ENCODE results near the gene TIMM22.
A peak's percentile ranks its signal among the peaks of the same experiment; 100 is the strongest.
"Not testable (repeated sequence)": the region's sequence is repeated elsewhere in the genome, so short reads cannot be mapped to it uniquely, and the experiment has no call there.

The TIMM22 gene

DNA sequence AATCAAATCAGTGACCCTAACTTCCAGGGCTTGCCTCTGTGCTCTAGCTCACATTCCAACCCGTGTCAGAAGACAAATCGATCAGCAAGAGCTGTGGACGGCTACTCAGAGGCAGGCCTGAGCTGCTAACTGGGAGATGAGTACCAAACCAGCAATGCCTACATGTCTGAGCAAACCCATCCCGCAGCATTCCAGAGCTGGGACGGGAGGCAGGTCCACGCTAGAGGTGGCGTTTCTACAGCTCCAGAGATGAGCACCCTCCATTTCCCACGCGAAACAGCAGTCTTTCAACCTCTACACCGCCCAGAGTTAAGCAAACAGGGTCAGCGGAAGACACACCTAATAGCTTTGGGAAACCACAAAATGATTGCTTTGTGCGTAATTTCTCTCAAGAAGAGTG is 23.9 kb upstream of the TIMM22 start:
- no peak for DNase-seq

DNA sequence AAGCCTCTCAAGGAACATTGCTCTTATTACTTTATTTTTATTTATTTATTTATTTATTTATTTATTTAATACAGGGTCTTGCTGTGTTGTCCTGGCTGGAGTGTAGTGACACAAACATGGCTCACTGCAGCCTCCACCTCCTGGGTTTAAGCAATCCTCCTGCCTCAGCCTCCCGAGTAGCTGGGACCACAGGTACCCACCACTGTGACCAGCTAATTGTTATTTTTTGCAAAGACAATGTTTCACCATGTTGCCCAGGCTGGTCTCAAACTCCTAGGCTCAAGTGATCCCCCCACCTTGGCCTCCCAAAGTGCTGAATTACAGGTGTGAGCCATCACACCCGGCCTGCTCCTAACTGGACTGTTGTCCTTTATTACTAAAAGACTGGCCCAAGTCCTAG is 22.2 kb upstream of the TIMM22 start:
- DNase-seq = not testable (repeated sequence)

DNA sequence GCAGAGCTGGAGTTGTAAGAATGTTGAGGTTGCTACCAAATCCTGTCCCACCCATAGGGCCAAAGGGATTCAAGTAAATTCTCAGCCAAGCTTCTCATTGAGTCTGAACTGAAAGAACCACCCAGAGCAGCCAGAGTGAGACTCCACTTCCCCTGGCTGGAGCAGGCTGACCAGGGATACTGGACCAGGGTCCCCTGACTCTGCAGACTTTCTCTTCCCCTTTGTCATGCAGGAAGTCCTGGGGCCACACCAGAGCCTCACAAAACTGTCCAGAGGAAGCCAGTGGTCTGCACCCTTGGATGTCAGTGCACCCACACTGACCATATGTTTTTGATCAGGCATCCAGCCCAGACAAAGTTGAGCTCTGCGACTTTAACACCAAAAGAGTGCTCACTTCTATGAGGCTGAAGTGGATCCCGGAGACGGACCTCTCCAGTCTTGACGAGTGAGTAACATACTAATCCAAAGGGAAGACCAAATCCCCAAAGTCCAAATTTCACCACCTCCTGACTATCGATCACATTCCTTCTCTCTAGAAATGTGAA is 21.5 kb upstream of the TIMM22 start:
- no peak for DNase-seq

DNA sequence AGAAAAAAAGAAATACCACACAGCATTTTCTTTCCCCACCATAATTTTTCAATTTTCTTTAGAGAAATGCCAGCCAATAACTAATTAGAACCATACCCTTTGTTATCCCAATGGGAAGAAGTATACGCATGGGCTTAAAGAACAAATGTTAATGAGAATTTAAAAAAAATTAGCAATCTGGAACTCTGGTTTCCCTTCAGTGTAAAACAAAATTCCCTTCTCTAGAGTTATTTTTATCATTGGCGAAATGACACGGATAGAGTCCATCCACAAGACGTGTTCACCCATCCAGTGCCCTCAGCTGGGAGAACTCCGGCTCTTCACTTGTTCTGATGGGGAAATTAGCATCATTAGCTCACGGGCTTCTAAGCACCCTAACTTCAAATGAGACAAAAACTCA is 20.6 kb upstream of the TIMM22 start:
- no peak for DNase-seq

DNA sequence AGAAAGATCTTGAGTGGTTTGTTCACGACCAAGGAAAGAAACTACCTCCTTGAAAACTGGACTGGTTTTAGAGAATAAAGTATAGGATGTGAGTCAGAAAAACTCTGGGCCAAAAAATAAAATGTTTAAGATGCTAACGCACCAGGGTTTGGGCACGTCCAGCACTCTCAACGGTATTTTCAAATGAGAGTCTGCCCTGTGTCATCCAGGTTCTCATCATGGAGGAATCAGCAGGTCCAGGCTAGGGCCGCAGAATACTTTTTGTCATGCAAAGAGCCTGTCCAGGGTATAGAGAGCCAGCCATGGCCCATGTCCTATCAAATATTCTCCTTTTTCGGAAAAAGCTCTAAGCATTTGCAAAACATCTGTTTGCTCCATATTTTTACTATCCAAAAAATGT is 19.8 kb upstream of the TIMM22 start:
- DNase-seq = no peak

DNA sequence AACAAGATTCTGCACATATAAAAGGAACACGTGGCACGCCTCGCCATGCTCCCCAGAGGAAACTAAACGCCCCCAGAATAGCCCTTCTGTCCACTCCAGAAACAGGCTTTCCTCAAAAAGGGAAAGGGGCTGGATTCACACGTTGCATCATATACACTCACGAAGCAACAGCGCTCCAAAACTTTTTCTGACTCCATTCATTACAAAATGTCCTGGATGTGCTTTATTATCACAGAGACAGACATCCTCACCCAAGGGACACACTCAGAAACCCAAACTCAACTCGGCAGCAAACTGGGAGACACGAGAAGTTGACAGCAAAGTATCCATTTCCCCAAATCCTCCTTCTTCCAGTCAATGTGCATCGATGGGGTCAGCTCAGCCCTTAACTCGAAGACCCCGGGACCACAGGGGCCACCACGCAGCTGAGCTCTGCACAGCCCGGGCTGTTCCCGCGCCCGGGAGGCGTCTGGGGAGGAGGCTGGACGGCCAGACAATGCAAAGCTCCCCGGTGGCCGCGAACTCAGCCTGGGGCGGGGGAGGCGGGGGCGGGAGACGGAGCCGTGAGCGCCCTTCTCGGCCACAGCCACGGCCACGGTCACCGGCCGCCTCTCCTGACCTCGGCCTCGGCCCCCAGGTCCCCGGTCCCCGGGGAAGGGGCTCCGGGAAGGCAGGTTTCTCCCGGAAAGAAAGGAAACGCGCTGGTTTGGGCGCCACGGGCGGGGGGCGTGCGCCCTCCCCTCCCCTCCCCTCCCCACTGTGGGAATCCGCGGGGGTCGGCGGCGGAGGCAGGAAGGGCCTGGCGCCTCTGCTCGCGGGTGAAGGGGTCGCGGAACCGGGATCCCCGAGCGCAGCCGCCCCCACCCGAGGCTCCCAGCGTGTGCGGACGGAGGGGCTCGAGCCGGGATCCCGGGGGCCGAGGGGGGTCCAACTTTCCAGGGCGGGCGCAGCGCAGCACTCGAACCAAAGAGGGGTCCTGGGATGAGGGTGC is 18.5 kb upstream of the TIMM22 start:
- DNase-seq = no peak

DNA sequence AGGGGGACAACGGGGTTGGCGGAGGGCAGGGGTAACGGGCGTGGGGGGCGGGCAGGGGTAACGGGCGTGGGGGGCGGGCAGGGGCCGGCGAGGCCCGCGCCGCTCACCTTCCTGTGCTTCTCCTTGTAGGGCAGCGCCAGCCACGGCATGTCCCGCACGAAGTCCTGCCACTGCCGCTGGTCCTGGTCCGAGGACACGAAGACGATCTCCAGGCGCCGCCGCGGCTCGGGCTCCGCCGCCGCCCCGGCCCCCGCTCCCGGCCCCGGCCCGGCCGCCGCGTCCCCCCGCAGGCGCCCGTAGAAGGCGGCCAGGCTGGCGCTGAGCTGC is 17.8 kb upstream of the TIMM22 start:
- no peak for DNase-seq

DNA sequence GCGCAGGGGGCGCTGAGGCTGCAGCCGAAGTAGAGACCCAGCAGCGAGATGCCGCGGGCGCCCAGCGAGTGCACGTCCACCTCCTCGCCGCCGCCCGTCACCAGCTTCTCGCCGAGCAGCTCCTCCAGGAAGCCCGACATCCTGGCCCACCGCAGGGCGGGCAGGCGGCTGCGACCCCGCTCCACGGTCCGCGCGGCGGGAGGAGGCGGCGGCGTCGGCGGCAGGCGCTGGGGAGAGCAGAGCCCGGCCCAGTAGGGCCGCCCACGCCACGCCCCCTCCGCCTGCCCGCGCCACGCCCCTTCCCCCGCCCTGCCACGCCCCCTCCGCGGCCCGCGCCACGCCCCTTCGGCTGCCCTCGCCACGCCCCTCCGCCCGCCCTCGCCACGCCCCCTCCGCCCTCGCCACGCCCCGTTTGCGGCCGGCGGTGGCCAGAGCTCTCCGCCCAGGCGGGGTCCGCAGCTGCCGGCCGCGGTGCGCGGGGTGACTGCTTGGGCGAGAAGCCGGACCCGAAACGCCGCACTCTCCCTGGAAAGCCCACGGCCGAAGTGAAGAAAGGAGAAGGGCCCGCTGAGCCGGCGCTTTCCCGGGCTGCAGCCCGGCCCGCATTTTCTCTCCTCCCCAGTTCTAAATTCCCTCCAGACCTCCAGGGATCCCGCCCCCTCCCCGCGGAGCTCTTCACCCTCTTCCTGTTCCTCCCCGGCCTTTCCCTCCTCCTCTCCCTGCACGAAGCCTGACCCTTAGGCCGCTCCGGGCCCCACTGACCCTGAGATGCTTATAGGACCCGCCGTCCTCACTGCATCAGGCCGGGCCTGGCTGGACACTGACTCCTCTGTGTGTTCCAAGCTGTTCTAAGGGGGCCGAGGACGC is 17.2 kb upstream of the TIMM22 start, which contains the start of gene NXN:
TSS of gene NXN (minus strand) at position 238 of the 867 bp plus-strand sequence.
- no peak for DNase-seq

DNA sequence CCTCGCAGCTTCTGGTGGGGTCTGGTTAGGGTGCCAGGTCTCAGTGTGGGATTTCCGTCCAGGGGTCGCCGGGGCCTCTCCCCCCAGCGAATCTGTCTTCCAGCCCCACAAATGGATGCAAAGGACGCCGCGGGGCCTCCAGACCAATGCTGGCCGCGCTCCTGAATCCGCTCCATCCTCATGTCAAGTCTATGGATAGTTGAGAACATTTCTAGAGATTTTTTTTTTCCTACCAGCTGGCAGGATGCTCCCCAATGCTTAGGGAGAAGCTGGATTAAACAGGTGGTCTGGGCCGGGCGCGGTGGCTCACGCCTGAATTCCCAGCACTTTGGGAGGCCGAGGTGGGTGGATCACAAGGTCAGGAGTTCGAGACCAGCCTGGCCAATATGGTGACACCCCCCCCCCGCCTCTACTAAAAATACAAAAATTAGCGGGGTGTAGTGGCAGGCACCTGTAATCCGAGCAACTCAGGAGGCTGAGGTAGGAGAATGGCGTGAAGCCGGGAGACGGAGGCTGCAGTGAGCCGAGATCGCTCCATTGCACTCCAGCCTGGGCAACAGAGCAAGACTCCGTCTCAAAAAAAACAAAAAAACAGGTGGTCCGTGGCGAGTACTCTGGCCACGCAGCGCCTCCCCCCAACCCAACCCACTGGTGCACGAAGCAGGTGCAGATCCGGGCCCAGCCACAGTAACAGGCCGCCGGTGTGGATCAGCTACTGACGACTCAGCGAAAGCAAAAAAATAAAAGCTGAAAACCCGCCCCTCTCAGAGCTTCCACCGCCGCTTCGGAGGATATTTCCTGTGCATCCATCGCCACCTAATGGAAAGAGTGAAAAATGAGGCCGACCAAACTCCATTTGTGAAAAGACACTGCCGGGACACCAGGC is 16.3 kb upstream of the TIMM22 start:
- peak; percentile 52 for DNase-seq

DNA sequence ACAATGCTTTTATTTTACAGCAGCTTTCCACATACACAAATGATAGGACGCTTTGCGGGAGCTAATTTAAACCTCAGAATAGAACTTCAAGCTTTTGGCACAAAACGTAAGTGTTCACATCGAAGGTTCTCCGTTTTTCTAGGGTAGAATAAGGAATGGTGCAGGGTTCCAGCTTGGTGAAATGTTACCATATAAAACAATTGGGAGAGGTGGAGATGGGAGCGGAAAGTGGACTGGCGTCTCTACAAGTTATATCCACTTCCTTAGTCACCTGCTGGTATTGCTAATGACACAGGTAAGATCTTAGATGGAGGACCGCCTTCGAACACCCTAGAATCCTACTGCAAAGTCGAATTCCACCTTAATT is 15.7 kb upstream of the TIMM22 start:
- DNase-seq = no peak

DNA sequence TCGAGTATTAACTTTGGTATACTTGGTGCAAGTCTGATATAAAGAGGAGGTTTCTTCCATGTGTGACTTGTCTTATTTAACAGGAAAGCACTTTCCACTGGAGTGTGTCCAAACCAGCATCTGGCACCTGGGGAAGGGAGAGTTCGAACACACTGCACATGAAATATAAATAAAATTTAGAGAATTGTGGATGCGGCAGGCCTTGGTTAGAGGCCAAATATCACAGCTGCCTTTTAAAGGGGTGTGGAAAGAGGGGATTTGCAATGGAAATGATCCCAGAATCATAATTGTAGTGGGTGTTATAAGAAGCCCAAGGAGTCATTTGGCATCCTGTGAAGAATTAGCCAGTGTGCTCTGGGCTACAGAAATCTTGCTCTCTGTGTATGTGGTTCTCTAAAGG is 13.0 kb upstream of the TIMM22 start:
- no peak for DNase-seq

DNA sequence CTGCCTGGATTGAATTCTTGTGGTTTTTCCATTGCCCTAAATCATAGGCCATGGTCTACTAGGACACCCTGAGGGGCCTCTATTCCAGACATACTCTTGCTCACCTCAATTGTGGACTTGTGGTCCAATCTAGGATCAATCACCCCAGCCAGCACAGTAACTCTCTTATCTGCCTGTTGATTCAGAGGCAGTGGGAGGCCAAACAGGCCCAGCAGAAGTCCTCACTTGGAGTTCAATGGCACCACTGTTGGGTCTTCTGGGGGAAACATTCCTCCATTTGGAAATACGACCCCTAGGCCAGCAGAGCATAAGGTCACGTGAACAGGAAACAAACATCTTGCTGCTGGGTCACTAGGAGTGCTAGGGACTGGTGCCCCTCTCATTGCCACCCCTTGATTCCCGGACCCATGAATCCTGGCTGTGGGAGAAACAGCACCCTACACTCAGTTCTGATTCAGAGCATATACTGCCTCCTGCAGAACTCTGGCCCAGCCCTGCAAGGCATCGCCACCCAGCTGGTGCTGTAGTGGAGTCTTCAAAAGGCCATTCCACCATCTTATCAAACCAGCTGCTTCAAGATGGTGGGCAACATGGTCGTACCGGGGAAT is 10.5 kb upstream of the TIMM22 start:
- no peak for DNase-seq

DNA sequence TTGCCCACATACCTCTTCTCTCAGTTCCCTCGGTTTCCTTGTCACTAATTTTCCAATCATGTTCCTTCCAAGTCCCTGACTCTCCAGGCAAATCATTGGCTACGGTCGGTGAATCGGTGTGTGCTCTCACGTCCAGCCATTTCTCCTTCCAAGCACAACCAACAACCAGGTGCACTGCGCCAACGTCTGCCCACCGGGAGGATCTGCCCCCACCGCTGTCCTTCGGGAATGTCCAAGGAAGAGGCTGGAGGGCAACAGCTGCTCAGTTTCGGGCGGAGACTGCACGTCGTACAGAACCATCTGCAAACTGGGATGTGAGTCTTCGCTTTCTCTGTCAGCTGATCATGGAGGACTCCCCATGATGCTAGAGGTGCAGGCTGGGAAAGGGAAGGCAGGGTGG is 9.0 kb upstream of the TIMM22 start:
- DNase-seq = no peak

DNA sequence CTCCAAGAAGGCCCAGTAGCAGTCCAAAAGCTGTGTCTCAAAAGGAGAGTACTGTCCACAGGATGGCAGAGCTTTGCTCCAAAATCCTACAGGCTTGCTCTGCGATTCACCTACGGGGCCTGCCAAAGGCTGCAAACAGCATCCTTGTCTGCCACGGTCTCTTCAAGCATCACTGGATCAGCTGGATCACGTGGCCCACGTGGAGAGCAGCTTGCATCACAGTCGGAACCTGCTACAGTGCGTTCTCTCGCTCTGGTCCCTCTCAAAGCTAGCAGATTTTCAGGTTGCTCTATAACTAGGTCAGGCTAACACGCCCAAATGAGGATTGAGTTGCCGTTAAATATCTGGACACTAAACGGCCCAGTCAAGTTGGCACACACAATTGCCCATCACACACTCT is 8.4 kb upstream of the TIMM22 start:
- DNase-seq = no peak

DNA sequence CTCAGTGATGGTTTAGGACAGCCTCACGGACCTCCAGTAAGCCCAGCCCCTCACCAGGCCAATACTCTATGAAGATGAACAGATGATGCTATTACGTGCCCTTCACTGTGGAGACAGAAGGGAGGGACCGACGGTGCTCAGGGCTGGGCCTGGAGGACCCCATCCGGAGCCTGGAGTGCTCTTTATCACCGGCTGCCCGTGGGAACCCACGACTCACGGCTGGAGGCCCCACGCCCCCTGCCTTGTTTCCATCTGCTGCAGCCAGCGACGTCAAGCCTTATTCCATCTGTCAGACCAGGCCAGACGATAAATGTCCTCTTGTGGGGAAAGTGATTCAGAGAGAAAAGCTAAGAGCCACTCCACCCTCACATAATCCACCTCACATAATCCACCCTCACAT is 4.0 kb upstream of the TIMM22 start:
- no peak for DNase-seq

DNA sequence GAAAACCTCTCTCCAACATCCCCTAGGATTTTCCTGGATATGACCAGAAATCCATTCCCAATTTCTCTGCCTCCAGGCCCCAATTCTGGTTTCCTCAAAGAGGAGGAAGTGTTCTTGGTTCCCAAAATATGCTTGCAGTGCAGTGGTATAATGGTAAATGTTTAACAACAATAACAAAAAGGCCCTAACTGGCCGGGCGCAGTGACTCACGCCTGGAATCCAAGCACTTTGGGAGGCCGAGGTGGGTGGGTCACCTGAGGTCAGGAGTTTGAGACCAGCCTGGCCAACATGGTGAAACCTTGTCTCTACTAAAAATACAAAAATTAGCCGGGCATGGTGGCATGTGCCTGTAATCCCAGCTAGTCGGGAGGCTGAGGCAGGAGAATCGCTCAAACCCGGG is 1.6 kb upstream of the TIMM22 start:
- not testable (repeated sequence) for DNase-seq

DNA sequence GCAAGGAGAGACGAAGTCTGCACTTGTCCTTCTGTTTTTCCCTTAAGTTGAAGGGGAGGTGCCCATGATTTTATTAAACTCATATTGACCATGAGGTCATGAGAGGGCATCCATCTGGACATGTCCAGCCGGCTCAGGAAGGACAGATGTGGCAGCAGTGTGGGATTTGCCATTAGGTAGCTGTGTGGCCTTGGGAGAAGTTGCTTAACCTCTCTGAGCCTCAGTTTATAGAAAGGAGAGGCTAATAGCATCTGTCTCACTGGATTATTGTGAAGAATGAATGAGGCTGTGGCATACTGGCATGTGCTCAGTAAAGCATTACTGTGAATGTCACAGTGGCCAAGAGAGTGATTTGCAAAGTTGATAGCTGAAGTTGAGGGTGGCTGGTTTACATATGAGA is 1.2 kb downstream of the TIMM22 start:
- DNase-seq = no peak

DNA sequence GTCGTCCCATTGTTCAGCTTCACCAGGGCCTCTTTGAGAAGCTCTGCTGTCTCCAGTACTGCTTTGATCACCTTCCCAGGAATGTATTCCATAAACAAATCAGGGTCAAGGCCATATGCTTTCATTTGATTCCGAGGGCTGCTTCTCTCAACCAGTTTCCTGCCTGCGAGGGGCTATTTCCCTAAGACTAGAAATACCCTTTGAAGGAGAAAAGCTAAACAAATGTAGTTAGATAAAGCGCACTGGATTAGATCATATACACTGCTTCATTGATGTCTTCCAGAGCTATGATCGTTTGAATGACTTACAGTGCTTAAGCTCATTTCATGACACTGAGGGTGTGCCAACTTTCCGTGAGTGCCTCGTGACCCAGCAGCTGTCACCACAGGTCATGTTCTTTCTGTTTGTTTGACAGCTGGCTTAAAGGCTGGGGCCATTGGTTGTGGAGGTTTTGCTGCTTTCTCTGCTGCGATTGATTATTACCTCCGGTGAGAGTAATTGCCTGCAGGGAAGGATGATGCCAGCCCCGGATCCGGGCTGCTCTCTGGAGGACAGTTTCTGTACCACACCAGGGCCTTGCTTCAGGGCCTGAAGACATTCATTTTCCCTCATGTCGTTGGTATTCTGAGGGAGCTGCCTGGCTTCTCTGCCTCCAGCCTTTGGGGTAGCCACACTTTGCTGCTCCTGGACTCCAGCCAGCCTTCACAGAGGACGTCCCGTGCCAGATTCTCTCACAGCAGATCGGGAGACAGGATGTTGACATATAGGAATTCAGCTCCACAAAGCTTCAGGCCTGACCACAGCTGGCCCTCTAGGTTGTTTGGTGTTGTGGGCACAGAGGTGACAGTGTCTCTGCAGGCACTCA is 3.9 kb downstream of the TIMM22 start:
- DNase-seq = no peak

DNA sequence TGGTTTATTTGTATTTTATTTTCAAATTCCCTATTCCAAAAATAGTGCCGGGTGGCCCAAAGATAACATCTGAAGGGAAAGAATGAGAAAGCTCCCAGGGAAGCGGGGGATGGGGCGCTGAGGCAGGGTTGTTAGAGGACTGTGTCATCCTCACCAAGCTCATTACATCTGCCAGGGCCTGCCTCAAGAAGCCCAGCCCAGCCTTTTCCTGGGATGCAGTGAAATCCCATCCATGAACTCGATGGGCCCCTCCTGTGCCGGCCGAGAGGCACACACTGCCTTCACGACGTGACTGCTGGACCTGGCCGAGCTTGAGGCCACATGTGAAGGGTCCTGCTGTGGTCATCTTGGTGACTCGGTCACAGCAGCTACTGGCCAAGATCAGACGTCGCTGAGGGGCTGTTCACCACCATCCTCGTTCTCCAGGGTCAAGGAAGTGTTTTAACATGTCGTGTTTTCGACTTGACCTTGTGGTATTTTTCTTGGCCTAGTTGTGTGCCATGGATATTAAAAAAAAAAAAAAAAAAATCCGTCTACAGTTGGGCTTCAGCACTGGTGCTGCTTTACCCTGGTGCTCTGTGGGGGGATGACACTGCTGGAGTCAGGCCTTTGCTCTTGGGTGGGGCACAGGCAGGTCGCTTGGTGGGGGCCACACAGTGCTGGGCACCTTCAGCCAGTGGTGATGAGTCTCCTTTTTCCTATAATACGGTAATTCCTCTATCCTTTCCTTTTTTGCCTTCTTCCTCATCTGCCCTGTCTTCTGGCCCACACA is 4.9 kb downstream of the TIMM22 start:
- DNase-seq = no peak

DNA sequence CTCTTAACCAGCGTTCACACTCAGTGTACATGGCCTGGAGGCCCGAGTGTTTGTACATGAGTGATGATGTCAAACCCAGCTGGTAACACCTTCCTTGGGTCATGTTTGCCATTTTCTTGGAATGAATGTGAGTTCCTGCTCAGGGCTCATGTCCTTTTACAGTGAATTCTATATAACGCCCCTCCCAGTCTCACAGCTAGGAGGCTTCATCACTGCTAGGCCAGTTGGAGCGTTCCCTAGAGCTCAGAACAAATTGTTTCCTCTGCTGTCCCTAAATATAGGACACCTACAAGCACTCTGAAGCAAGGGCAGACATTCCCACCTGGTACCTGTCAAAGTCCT is 5.5 kb downstream of the TIMM22 start:
- no peak for DNase-seq
